ENCODE data around the gene LSM12. TPM values are rescaled to one million over a fixed set of nuclear protein-coding genes. Genes with fewer than 3 reads are reported as not detected.
"Not testable (repeated sequence)": the region's sequence is repeated elsewhere in the genome, so short reads cannot be mapped to it uniquely, and the experiment has no call there.

LSM12 gene
- total RNA-seq, 2 donors from 2014 or later = 35.3 to 46.5 TPM

GRCh38 chr17:44033861-44034408 is 32.5 kb downstream of the LSM12 start:
- Mint-ChIP-seq H3K27me3 (no peaks in the 10 kb centered on the region), H3K4me1 (peaks cover 11% of the 10 kb centered on the region), H3K36me3 (ENCODE audit: low read depth) (peaks cover 7% of the 10 kb centered on the region), H3K4me3 (no peak overlapping the region), H3K27ac (no peak overlapping the region)
- H3K9me3 ChIP-seq (ENCODE audit: control insufficient read depth, low read length, poor library complexity, severe bottlenecking) = no peaks in the 10 kb centered on the region
- DNase-seq = no peak
- no peak for ATAC-seq

GRCh38 chr17:44030482-44030881 is 36.0 kb downstream of the LSM12 start:
- Mint-ChIP-seq H3K36me3 (ENCODE audit: low read depth) (peaks cover 7% of the 10 kb centered on the region), H3K27ac (no peak overlapping the region), H3K27me3 (no peaks in the 10 kb centered on the region), H3K4me3 (no peak overlapping the region), H3K4me1 (peaks cover 12% of the 10 kb centered on the region)
- DNase-seq = no peak
- no peaks in the 10 kb centered on the region for H3K9me3 ChIP-seq (ENCODE audit: control insufficient read depth, low read length, poor library complexity, severe bottlenecking)
- no peak for ATAC-seq

GRCh38 chr17:44029736-44030135 is 36.7 kb downstream of the LSM12 start:
- no peak for DNase-seq

DNA sequence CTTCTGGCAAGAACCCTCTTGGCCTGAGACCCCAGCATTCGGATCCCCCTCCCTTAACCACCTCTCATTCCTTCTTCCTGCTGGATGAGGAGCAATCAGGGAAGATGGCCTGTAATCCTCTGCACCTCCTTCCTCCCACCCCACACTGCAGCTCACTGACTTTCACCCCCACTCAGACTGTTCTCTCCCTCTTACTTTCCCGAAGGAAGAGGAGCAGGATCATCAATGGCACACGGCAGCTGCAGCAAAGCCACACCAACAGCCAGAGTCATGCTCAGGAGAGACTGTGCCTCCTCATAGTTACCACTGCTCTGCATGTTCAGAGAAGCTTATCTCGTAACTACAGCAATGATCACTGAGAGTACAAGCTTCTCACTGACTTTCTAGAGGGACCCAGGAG is 41.6 kb downstream of the LSM12 start:
- no peaks in the 10 kb centered on the region for H3K9me3 ChIP-seq (ENCODE audit: control insufficient read depth, low read length, poor library complexity, severe bottlenecking)
- Mint-ChIP-seq H3K36me3 (ENCODE audit: low read depth) (peaks cover 2% of the 10 kb centered on the region), H3K27ac (no peak overlapping the region), H3K27me3 (no peaks in the 10 kb centered on the region), H3K4me3 (no peak overlapping the region), H3K4me1 (peaks cover 5% of the 10 kb centered on the region)
- DNase-seq = no peak
- ATAC-seq = no peak

More at GRCh38 chr17:44029736-44030135, 36.7 kb downstream of the LSM12 start:
- peak overlapping the region; percentile 90 for H3K27ac Mint-ChIP-seq
- ATAC-seq = no peak
- H3K9me3 ChIP-seq (ENCODE audit: control insufficient read depth, low read length, poor library complexity, severe bottlenecking) = no peaks in the 10 kb centered on the region
- no peaks in the 10 kb centered on the region for H3K27me3 Mint-ChIP-seq
- H3K4me3 Mint-ChIP-seq = no peak overlapping the region
- H3K36me3 Mint-ChIP-seq (ENCODE audit: low read depth) = peaks cover 7% of the 10 kb centered on the region
- peaks cover 12% of the 10 kb centered on the region for H3K4me1 Mint-ChIP-seq

GRCh38 chr17:44024271-44024663 is 42.2 kb downstream of the LSM12 start:
- H3K9me3 ChIP-seq (ENCODE audit: control insufficient read depth, low read length, poor library complexity, severe bottlenecking) = no peaks in the 10 kb centered on the region
- no peak for ATAC-seq
- Mint-ChIP-seq H3K36me3 (ENCODE audit: low read depth) (no peaks in the 10 kb centered on the region), H3K27me3 (no peaks in the 10 kb centered on the region), H3K4me3 (no peak overlapping the region), H3K4me1 (peaks cover 3% of the 10 kb centered on the region), H3K27ac (no peak overlapping the region)
- no peak for DNase-seq

DNA sequence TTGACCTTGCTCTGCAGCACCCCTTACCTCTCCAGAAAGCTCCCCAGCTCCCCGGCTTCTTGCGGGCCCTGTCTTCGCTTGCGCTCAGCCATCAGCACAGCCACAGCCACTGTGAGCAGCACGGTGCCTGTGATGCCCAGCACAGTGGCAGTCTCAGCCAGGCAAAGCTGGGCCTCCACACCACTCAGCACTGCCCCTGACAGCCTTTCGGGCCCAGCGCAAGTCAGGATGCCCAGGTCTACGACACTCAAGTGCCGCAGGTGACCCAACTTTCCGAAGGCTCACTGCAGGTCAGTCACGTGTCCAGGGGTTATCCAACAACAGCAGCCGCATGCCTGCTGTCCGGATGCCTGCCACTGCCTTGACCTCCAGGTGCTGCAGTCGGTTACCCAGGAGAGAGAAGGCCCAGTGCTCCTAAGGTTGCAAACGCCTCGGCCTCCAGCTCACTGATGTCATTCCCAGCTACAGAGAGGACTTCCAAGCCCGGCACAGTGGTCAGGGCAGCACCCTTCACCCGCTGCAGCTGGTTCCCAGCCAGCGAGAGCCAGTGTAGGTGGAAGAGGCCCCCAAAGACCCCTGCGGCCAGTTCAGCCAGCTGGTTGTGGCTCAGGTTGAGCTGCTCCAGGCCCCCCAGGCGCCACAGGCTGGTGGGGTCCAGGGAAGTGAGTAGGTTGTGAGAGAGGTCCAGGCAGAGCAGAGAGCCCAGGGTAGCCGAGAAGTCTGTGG is 42.8 kb downstream of the LSM12 start:
- ATAC-seq (no peak), DNase-seq (no peak)
- Mint-ChIP-seq H3K36me3 (ENCODE audit: low read depth) (no peaks in the 10 kb centered on the region), H3K27ac (peak overlapping the region; percentile 43), H3K27me3 (no peaks in the 10 kb centered on the region), H3K4me1 (no peaks in the 10 kb centered on the region), H3K4me3 (no peak overlapping the region)
- H3K9me3 ChIP-seq (ENCODE audit: control insufficient read depth, low read length, poor library complexity, severe bottlenecking) = no peaks in the 10 kb centered on the region

DNA sequence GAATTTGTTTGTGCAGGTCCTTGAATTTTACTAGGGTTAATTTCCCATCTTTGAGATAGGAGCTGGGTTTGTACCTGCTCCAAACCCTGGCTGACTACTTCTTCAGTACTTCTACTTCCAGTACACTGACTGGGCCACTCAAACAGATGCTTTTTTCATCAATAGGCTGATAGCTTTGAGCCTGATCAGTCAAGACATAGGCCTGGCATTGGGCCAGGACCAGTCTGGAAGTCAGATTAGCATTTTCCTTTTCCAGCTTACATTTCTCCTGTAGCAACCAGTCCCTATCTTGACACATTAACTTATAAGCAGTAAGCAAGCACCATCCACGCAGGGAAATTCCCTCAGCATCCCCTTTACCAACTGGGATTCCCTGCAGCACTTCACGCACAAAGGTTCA is 44.2 kb downstream of the LSM12 start:
- no peak overlapping the region for H3K4me3 Mint-ChIP-seq

DNA sequence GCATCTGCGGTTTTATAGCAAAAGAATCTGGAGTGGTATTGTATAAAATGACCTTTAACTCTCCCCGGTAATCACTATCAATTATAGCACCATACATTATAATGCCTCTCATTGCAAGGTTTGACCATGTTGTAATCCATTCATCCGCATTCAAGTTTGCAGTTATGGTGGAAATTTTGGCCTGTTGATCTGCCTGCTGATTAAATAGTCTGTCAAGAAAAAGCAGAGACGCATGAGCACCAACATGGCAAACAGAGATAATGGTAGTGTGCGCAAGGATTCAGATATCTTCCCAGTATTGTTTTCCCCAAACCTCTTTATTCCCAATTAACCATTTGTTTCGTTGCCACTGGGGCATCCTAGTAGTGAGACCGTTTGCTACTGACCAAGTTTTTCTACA is 45.2 kb downstream of the LSM12 start:
- not testable (repeated sequence) for ATAC-seq; H3K4me1 Mint-ChIP-seq; DNase-seq; H3K4me3 Mint-ChIP-seq; H3K36me3 Mint-ChIP-seq (ENCODE audit: low read depth); H3K27ac Mint-ChIP-seq; H3K9me3 ChIP-seq (ENCODE audit: control insufficient read depth, low read length, poor library complexity, severe bottlenecking); H3K27me3 Mint-ChIP-seq

More for the DNA sequence above, 44.2 kb downstream of the LSM12 start:
- H3K27ac Mint-ChIP-seq = no peak overlapping the region
- H3K36me3 Mint-ChIP-seq (ENCODE audit: low read depth) = no peaks in the 10 kb centered on the region
- no peak for ATAC-seq
- H3K27me3 Mint-ChIP-seq = no peaks in the 10 kb centered on the region
- no peaks in the 10 kb centered on the region for H3K4me1 Mint-ChIP-seq
- DNase-seq = no peak
- no peaks in the 10 kb centered on the region for H3K9me3 ChIP-seq (ENCODE audit: control insufficient read depth, low read length, poor library complexity, severe bottlenecking)

GRCh38 chr17:44014437-44015172 is 51.9 kb downstream of the LSM12 start, which contains the start of gene TMEM101:
TMEM101 (minus strand) TSS chr17:44014963; CDS start chr17:44014952, 11 bp downstream.
- Mint-ChIP-seq H3K36me3 (ENCODE audit: low read depth) (peaks cover 8% of the 10 kb centered on the region), H3K27me3 (no peaks in the 10 kb centered on the region), H3K4me1 (peaks cover 7% of the 10 kb centered on the region), H3K27ac (peak within 1 kb of the TSS; percentile 96), H3K4me3 (peak within 1 kb of the TSS; percentile 100)
- peak; percentile 100 for ATAC-seq
- peak; percentile 76 to 78 (median 77) for DNase-seq
- no peaks in the 10 kb centered on the region for H3K9me3 ChIP-seq (ENCODE audit: control insufficient read depth, low read length, poor library complexity, severe bottlenecking)

- peaks cover 7% of the 10 kb centered on the region for H3K4me1 Mint-ChIP-seq
- H3K27ac Mint-ChIP-seq = peak overlapping the region; percentile 96
- peak overlapping the region; percentile 100 for H3K4me3 Mint-ChIP-seq
- ATAC-seq (no peak), DNase-seq (no peak)
- no peaks in the 10 kb centered on the region for H3K9me3 ChIP-seq (ENCODE audit: control insufficient read depth, low read length, poor library complexity, severe bottlenecking)
- H3K36me3 Mint-ChIP-seq (ENCODE audit: low read depth) = peaks cover 8% of the 10 kb centered on the region
- no peaks in the 10 kb centered on the region for H3K27me3 Mint-ChIP-seq
Measured at GRCh38 chr17:44014133-44014436, 52.4 kb downstream of the LSM12 start.

DNA sequence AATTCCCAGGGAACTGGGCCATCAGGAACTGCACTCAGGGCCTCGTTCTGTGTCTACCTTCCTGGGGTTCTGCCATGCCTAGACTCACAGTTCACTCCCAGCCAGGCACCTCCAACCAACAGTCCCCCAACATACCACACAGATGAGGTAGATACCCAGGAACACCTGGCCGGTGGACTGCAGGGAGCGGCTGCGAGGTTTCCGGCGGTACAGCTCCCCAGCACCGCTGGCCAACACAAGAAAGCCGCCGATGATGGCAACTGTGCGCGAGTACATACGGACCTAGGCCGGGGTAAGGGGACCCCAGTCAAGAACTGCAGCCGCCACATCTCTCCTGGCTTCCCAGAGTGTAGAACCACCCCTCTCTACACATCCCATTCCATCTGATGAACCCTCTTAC is 53.6 kb downstream of the LSM12 start:
- Mint-ChIP-seq H3K36me3 (ENCODE audit: low read depth) (peaks cover 8% of the 10 kb centered on the region), H3K27me3 (no peaks in the 10 kb centered on the region), H3K4me1 (peaks cover 14% of the 10 kb centered on the region), H3K27ac (peak overlapping the region; percentile 56), H3K4me3 (peak overlapping the region; percentile 15)
- ATAC-seq = no peak
- no peak for DNase-seq
- no peaks in the 10 kb centered on the region for H3K9me3 ChIP-seq (ENCODE audit: control insufficient read depth, low read length, poor library complexity, severe bottlenecking)

- H3K27me3 Mint-ChIP-seq = no peaks in the 10 kb centered on the region
- no peak overlapping the region for H3K4me3 Mint-ChIP-seq
- ATAC-seq (no peak), DNase-seq (no peak)
- H3K36me3 Mint-ChIP-seq (ENCODE audit: low read depth) = peaks cover 8% of the 10 kb centered on the region
- H3K27ac Mint-ChIP-seq = peak overlapping the region; percentile 56
- no peaks in the 10 kb centered on the region for H3K9me3 ChIP-seq (ENCODE audit: control insufficient read depth, low read length, poor library complexity, severe bottlenecking)
- peaks cover 17% of the 10 kb centered on the region for H3K4me1 Mint-ChIP-seq
Measured at GRCh38 chr17:44012391-44012790, 54.1 kb downstream of the LSM12 start.

DNA sequence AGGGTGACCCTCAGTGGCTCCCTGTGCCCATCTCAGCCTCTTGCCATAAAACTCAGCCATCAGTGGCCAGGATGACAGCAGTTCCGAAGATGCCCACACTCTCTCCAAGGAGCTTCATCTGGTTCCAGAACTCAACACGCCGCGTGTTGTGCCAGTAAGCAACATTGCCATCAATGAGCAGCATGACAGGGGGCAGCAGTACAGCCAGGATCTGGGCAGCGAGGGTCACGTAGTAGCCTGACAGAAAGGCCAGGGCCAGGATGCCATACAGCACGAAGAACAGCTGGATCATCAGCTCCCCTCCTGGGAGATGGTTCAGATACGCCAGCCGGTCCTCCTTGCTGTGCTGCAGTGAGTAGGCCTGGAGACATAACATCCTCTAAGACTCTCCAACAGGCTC is 54.6 kb downstream of the LSM12 start:
- no peak overlapping the region for H3K4me3 Mint-ChIP-seq
- H3K27ac Mint-ChIP-seq = no peak overlapping the region
- DNase-seq (no peak), ATAC-seq (no peak)
- H3K27me3 Mint-ChIP-seq = no peaks in the 10 kb centered on the region
- H3K4me1 Mint-ChIP-seq = peaks cover 18% of the 10 kb centered on the region
- H3K9me3 ChIP-seq (ENCODE audit: control insufficient read depth, low read length, poor library complexity, severe bottlenecking) = no peaks in the 10 kb centered on the region
- peaks cover 8% of the 10 kb centered on the region for H3K36me3 Mint-ChIP-seq (ENCODE audit: low read depth)

Data from T-helper 17 cell (primary cell).